Measurements from ENCODE around the gene KLHL29. TPM values are rescaled to one million over a fixed set of nuclear protein-coding genes. Genes with fewer than 3 reads are reported as not detected.
A peak's percentile ranks its signal among the peaks of the same experiment; 100 is the strongest.

Gene KLHL29
- total RNA-seq, 1 experiment from 2014 or later: 3.4 TPM

DNA sequence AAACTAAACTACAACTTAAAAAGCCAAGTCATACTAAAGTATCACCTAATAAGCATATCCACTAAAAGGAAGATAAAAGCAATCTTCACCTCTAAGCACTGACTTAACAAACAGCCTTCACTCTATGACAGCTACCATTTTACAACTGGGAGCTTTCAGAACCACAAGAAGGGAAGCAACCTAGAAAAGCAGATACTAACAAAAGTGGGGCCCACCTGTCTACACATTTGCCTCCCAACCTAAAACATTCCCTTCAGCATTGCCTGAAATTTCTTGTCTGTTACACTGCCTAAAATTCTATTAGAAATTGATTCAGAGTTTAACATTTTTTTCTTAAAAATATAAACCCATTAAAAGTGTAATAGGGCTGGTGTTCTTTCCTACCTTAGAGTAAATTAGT, 370.0 kb downstream of the KLHL29 start:
- Histone ChIP-seq H3K27ac (no peak overlapping the region), H3K36me3 (ENCODE audit: low read depth) (peaks cover 20% of the 10 kb centered on the region; the same call in 1 of the 2 replicates), H3K9me3 (ENCODE audit: insufficient read depth, low read depth) (no peaks in the 10 kb centered on the region), H3F3A (ENCODE audit: insufficient read depth, low read depth) (peaks cover 11% of the 10 kb centered on the region; the same call in 1 of the 2 replicates), H3K79me2 (ENCODE audit: low read depth) (no peaks in the 10 kb centered on the region), H3K4me3 (no peak overlapping the region), H2AFZ (no peak overlapping the region), H4K20me1 (ENCODE audit: insufficient read depth) (no peaks in the 10 kb centered on the region), H3K9me2 (ENCODE audit: insufficient read depth) (no peaks in the 10 kb centered on the region), H3K27me3 (ENCODE audit: insufficient read depth, low read depth) (no peaks in the 10 kb centered on the region), H3K4me1 (replicated peaks; ENCODE audit: insufficient read depth) (peaks cover 12% of the 10 kb centered on the region), H3K4me2 (no peak overlapping the region)
- no TSS peak for BruUV-seq (replicated peaks)
- intact Hi-C loops (cut with micrococcal nuclease; ENCODE audit: unreplicated experiment): no loop called here
- CTCF ChIA-PET: no interaction called here
- no peak for TF ChIP-seq EZH2 (IDR thresholded peaks at IDR 0.05; ENCODE audit: low read depth)
- TF ChIP-seq, protein P1, sequence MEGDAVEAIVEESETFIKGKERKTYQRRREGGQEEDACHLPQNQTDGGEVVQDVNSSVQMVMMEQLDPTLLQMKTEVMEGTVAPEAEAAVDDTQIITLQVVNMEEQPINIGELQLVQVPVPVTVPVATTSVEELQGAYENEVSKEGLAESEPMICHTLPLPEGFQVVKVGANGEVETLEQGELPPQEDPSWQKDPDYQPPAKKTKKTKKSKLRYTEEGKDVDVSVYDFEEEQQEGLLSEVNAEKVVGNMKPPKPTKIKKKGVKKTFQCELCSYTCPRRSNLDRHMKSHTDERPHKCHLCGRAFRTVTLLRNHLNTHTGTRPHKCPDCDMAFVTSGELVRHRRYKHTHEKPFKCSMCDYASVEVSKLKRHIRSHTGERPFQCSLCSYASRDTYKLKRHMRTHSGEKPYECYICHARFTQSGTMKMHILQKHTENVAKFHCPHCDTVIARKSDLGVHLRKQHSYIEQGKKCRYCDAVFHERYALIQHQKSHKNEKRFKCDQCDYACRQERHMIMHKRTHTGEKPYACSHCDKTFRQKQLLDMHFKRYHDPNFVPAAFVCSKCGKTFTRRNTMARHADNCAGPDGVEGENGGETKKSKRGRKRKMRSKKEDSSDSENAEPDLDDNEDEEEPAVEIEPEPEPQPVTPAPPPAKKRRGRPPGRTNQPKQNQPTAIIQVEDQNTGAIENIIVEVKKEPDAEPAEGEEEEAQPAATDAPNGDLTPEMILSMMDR (conservative IDR thresholded peaks at IDR 0.05): no peak
- POLR2A ChIA-PET (ENCODE audit: unreplicated experiment): no interaction called here
- no peak for DNase-seq

DNA sequence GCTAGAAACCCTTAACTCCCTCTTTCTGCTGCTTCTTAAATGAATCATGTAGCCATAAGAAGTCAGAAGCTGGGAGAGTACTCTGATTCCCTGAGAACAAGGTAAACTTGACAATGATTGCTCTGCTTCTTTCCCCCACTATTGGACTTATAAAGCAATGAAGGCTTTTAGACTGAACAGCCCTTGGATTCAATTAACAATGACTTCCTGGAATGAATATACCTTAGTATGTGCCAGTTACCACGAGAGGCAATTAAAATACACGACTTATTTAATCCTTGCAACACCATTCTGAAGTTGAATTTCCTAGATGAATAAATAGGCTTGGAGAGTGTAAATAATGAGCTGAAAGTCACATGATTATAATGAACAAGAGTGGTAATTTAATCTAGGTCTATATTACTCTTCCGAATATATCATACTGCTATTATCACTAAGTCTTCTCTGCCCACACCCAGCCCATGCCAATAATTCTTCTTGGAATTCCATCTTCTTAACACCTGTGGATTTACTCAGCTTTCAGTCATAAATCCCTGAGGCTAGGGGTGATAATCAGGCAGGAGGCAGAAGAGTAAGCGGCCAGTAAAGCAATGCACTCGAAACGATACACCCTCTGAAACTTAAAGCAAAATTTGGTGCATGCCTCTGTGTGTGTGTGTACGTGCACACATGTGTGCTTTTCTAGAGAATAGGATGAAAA, 371.8 kb downstream of the KLHL29 start:
- BruUV-seq (replicated peaks): no TSS peak
- Histone ChIP-seq H2AFZ (no peak overlapping the region), H3K9me2 (ENCODE audit: insufficient read depth) (no peaks in the 10 kb centered on the region), H3K36me3 (ENCODE audit: low read depth) (peaks cover 20% of the 10 kb centered on the region; the same call in 1 of the 2 replicates), H3K4me3 (no peak overlapping the region), H3K27me3 (ENCODE audit: insufficient read depth, low read depth) (no peaks in the 10 kb centered on the region), H3K27ac (no peak overlapping the region), H3K79me2 (ENCODE audit: low read depth) (no peaks in the 10 kb centered on the region), H3F3A (ENCODE audit: insufficient read depth, low read depth) (peaks cover 11% of the 10 kb centered on the region; the same call in 1 of the 2 replicates), H3K4me1 (replicated peaks; ENCODE audit: insufficient read depth) (peaks cover 12% of the 10 kb centered on the region), H4K20me1 (ENCODE audit: insufficient read depth) (no peaks in the 10 kb centered on the region), H3K4me2 (no peak overlapping the region), H3K9me3 (ENCODE audit: insufficient read depth, low read depth) (no peaks in the 10 kb centered on the region)
- TF ChIP-seq EZH2 (IDR thresholded peaks at IDR 0.05; ENCODE audit: low read depth): no peak
- TF ChIP-seq, protein P1 (conservative IDR thresholded peaks at IDR 0.05): no peak
- intact Hi-C loops (cut with micrococcal nuclease; ENCODE audit: unreplicated experiment): no loop called here
- CTCF ChIA-PET: no interaction called here
- no peak for DNase-seq
- POLR2A ChIA-PET (ENCODE audit: unreplicated experiment): no interaction called here

DNA sequence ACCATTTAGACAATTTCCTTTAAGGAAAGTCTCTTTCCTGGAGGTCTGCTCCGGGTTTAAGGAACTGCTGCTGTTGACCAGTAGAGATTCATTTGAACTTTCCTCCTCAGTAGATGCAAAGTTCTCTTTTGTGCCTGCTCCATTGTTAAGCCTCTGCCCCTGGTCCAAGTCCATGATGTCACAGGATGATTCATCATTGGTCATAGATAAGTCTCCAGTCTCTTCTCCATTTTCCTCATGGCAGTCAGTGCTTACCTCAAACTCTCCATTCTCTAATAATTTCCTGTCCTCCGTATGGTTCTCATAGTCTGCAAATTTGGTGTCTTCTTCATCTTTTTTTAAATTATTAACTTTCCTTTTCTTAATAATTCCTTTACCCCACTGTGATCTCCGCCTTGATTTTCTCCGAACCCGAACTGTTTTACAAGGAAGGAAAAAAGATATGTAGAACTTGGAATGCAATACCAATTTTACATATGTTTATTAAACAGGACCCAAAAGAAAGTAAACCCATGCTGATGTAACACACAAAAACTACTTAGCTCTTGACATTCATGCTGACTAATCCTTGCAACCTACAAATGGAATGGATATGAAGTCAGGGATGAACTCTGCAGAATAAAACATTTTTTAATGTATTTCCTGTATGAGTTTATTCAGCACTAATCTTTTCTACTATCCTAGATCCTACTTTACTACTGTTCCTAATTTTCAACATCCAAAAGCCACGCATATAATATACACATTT, 372.9 kb downstream of the KLHL29 start:
- Histone ChIP-seq H3K36me3 (ENCODE audit: low read depth) (peaks cover 20% of the 10 kb centered on the region; the same call in 1 of the 2 replicates), H3F3A (ENCODE audit: insufficient read depth, low read depth) (peaks cover 11% of the 10 kb centered on the region; the same call in 1 of the 2 replicates), H3K4me1 (replicated peaks; ENCODE audit: insufficient read depth) (peaks cover 12% of the 10 kb centered on the region), H4K20me1 (ENCODE audit: insufficient read depth) (no peaks in the 10 kb centered on the region), H3K9me3 (ENCODE audit: insufficient read depth, low read depth) (no peaks in the 10 kb centered on the region), H3K79me2 (ENCODE audit: low read depth) (no peaks in the 10 kb centered on the region), H3K27me3 (ENCODE audit: insufficient read depth, low read depth) (no peaks in the 10 kb centered on the region), H2AFZ (no peak overlapping the region), H3K27ac (peak overlapping the region; percentile 25; the same call in 1 of the 2 replicates), H3K4me3 (no peak overlapping the region), H3K4me2 (no peak overlapping the region), H3K9me2 (ENCODE audit: insufficient read depth) (no peaks in the 10 kb centered on the region)
- no TSS peak for BruUV-seq (replicated peaks)
- intact Hi-C loops (cut with micrococcal nuclease; ENCODE audit: unreplicated experiment): no loop called here
- TF ChIP-seq, protein P1 (conservative IDR thresholded peaks at IDR 0.05): no peak
- TF ChIP-seq EZH2 (IDR thresholded peaks at IDR 0.05; ENCODE audit: low read depth): no peak
- ChIA-PET POLR2A (ENCODE audit: unreplicated experiment) (interaction anchor here (0.6 kb wide), 1 partner anchor 101 kb away, joined by 3 read pairs; no protein-coding TSS in a partner anchor), CTCF (interaction anchor here (0.5 kb wide), 1 partner anchor 43 kb away, joined by 5 read pairs; no protein-coding TSS in a partner anchor)
- DNase-seq: peak; percentile 5 to 52
